Activated naive CD4-positive, alpha-beta T cell (primary cell): ENCODE measurements around the gene GTF2E1.
A peak's percentile ranks its signal among the peaks of the same experiment; 100 is the strongest.
"Not testable (repeated sequence)": the region's sequence is repeated elsewhere in the genome, so short reads cannot be mapped to it uniquely, and the experiment has no call there.

ENCODE experiments used
- DNase-seq, 4 experiments: peaks; one replicate each; lab custom pipeline; 2025; lab: John Stamatoyannopoulos, UW

The GTF2E1 gene

DNA sequence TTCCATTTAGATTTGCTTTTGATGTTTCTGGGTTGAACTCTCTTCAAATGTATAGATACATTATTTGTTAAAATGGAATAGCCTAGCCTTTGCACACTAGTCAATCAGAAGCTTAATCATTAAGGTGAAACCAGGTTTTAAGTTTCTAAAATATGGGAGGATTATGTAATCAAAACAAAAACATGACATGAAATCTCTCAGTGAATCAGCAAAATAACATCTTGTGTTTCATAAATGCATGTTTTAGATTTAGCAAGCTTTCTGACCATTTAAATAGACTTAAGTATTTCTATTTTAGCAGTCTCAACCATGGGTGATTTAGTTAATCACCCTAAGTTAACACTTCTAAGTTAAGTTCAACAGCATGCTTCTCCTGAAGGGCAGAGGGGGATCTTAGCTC is 11.3 kb downstream of the GTF2E1 start:
- no peak for DNase-seq

DNA sequence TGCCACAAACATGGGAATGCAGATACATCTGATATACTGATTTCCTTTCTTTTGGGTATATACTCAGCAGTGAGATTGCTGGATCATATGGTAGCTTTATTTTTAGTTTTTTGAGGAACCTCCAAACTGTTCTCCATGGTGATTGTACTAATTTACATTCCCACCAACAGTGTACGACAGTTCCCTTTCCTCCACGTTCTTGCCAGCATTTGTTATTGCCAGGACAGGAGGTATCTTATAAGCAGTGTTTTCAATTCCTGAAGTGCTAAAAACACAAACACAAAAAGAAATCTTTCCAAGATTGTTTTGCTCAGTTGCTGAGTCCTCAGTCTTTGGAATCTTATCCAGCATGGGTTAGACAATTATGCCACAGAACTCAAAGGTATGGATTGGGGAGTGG is 13.5 kb downstream of the GTF2E1 start:
- no peak for DNase-seq

GRCh38 chr3:120758551-120758950 is 16.0 kb downstream of the GTF2E1 start:
- not testable (repeated sequence) for DNase-seq

DNA sequence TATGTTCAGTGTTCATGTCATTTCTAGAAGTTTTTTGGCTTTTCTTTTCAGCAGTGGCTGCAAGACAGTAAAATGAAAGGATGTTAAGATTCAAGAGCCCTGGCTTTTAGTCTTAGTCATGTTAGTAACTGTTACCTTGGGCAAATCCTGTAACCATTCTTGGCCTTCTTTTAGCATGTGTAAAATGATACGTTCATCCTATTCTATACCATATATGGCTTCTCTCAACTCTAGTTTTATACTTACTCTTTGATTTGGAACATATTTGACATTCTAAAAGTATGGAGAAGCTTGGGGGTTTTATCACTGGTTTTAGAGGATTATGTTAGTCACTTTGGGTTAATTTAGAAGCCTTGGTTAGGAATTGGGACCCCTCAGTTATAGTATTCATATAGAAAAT is 20.1 kb downstream of the GTF2E1 start:
- no peak for DNase-seq

GRCh38 chr3:120763601-120764000 is 21.1 kb downstream of the GTF2E1 start:
- DNase-seq, result no peak

- no peak for DNase-seq
These were observed 21.7 kb downstream of the GTF2E1 start for GRCh38 chr3:120764206-120764605.

DNA sequence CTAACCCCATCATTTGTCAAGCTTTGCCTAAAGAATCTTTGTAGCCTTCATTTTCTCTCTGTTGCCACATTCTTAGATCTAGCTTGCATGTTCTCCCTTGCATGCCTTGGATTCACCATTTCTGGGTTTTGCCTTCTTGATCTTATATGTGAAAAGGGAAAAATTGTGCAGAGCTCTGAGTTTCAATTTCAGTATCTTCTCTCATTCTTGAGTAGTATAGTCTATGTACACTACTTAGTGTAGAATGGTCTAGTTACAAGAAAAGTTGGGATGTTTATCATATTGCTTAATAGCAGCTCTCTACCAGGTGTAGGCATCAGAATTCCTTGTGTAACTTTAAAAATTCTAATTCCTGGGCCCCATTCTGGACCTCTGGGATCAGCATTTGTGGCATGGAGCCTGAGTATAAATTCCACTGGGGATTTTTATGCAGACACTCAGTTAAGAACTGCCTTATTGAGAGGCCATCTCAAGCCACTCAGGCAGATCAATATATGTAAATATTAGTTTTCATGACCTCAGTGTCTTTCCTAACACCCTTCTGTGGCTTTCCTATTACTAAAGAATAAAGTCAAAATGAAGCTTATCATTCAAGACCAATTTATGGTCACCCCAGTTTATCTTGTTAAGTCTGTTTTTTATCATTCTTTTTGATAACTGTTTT is 23.4 kb downstream of the GTF2E1 start:
- DNase-seq, result no peak

DNA sequence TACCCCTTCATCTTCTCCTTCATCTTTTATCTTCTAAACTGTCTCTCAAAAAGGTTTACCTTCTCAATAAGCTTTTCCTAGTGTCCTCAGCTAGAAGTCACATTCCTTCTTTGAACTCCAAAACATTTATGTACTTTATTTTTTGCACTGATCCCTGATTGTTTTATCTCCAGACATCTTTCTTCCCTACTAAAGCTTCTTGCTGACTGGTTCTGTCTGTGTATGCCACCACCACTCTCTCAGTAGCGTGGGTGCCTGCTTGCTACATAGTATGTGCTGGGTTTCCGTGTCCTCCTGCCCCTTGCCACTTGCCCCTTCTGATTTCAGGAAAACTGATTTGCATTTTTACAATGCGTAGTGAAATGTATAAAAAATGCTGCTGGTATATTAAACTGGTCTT is 24.0 kb downstream of the GTF2E1 start:
- DNase-seq, result no peak

DNA sequence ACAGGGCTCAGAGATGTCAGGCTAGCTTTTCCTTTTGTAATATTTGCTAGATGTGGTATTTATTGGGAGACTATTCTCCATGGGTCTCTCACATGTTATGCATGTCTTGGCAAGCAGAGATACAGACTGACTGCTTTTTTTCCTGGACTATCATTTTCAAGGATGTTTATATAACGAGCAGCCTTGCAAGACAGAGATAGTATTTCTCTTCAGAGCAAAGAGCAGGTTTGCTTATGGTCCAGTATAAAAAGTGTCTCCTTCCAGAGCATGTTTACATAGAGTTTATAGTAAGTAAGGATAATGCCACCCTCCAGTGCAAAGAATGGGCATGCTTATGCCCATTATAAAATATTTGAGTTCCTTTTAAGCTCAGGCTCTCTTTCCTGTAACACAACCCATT is 24.6 kb downstream of the GTF2E1 start:
- DNase-seq, result no peak

DNA sequence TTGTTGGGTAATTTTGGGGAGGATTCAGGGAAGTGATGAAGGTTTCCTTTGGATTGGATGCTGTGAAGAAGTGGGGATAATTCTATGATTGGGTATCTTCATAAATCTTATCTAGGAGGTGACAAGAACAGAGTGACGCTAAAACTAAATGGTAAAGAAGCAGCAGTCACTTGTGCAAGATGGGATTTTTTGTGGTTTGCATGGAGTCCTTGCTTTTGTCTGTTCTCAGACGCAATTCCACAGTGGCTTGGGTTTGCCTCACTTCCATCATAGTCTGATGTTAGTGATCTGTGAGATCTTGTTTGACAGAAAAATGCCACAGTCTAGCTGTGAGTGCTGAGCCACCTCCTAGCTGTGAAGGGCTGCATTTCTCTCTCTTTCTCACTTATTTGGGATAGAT is 26.9 kb downstream of the GTF2E1 start:
- no peak for DNase-seq

DNA sequence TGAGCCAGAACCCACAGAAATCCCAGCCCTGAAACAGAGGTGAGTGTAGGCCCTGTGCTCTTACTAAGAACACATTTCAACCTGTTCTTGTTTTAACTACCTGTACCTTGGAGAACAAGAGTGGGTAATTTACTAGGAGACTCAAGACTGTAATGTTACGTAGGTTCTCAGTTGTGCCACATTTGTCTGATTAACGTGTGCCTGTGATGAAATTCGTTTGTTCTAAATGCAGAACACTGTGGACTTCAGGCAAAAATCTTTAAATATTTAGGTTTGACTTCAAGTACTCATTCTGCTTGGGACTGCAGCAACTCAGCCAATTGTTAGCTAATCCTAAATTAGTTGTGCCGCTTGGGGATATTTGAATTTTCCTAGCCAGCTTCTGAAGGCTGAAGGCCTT is 28.3 kb downstream of the GTF2E1 start:
- DNase-seq, result no peak

DNA sequence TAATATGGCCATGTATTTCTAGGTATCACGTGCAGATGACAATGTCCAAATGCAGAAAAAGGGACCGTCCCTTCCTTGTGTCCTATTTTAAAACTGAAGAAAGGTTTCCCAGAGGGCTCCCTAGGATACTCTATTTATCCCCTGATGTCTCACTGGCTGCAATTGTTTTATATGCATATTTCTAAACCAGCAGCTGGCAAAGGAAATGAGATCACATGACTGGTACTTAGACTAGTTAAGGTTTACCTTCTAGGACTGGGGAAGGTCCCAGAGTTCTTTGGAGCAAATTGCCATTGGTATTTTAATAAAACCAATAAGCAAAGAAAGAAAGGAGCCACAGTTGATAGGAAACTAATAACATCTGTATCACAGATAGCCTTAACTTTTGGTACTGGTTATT is 29.5 kb downstream of the GTF2E1 start:
- no peak for DNase-seq

DNA sequence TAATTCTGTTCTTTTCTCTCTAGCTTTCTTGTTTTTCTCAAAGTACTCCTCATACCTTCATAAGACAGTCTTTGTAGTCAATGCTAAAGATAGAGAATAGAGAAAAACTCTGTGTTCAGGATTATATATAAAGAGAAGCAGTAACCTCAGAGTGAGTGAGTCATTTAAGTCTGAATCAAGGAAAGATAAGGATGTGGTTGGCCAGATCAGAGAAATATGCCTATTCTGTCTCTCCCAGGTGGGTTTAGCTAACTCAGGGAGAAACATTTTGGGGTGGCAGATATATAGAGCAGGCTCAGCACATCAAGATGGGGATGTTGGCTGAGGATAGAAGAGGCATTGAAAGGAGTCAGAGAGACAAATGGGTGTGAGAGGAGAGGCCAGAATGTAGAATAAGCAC is 31.4 kb downstream of the GTF2E1 start:
- DNase-seq, result no peak

DNA sequence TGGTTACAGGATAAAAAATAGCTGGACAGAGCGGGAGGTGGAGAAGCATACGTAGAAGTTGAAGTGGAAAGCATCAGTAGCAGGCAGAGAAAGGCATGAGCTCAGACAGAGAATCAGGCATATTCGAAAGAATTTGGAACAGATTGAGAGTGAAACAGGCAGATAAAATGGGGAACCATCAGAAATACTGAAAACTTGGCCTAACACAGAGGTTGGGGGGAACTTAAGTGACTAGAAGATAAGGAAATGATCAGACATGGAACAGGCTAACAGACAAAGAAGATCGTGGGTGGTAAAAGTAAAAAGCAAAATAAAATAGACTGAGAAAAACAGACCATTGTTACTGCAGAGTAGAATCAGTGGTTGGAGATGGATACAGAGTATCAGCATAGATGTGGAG is 32.9 kb downstream of the GTF2E1 start:
- DNase-seq, result no peak

DNA sequence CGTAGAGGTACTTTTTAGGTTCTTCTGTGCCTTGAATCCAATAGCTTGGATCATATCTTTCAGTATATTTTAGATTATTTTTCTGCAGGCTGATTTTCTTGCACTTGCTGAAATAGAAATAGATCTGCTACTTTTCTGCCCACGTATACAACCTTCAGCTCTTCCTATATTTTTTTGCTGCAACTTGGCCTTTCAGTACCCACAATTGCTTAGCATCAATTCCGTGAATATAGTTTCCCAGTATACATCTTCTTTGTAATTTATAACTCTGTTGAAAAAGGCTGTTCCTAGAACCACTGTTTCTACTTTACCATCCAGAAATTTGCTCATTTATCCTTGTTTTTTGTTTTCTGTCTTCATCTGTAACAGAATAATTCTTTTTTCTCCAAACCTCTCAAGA is 36.2 kb downstream of the GTF2E1 start:
- no peak for DNase-seq

DNA sequence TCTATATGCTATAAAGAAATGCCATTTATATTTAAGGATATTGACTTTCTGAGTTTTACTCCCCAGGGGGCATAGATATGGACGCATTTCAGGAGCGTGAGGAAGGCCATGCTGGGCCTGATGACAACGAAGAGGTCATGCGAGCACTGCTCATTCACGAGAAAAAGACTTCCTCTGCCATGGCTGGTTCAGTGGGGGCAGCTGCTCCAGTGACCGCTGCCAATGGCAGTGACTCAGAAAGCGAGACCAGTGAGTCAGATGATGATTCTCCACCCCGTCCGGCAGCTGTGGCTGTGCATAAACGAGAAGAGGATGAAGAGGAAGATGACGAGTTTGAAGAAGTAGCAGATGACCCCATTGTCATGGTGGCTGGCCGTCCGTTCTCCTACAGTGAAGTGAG is 38.4 kb downstream of the GTF2E1 start:
- DNase-seq, result no peak

DNA sequence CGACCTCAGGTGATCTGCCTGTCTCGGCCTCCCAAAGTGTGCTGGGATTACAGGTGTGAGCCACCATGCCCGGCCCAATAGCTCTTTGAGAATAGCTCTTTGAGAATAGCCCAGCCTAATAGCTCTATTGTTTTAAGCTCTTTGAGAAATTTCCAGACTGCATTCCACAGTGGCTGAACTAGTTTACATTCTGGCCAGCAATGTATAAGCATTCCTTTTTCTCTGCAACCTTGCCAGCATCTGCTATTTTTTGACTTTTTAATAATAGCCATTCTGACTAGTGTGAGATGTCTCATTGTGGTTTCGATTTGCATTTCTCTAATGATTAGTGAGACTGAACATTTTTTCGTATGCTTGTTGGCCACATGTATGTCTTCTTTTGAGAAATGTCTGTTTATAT is 43.3 kb downstream of the GTF2E1 start:
- DNase-seq, result not testable (repeated sequence)

- DNase-seq, result no peak
These were observed 48.5 kb downstream of the GTF2E1 start for GRCh38 chr3:120791010-120791409.

DNA sequence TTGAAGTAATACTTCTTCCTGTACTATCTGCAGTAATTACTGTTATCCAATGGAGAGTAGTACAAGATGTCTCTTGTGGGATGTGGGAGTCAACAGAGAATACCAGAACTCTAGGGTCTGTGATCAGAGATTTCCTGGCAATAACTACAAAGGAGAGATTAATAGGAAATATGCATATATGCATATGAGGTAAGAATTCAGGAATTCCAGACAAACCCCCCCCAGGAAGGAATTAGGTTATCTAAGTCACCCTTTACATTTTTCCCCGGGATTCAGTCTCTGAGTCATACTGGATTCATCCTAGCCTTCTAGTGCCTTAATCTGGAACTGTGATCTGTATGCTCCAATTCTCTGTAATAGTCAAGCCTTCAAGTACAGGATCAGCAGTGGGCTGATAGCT is 49.4 kb downstream of the GTF2E1 start:
- DNase-seq, result no peak

GRCh38 chr3:120793601-120794000 is 51.1 kb downstream of the GTF2E1 start:
- DNase-seq, result no peak

GRCh38 chr3:120795017-120795648 is 52.6 kb downstream of the GTF2E1 start:
- peak; percentile 12 to 75 (median 66) for DNase-seq

DNA sequence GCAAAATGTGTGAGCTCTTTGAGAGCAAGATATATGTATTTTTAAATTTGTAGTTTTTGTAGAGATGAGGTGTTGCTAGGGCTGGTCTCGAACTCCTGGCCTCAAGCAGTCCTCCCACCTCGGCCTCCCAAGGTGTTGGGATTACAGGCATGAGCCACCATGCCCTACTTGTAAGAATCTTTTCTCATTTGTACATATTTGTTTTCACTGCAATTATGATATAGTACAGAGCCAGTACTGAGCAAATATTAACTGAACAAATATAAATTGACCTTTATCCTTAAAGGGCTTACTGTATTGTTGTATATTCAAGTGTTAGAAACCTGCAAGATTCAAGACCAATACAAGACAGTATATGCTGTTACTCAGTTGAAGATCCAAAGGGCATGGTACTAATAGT is 53.4 kb downstream of the GTF2E1 start:
- DNase-seq, result no peak

- DNase-seq, result no peak
These were observed 54.4 kb downstream of the GTF2E1 start for GRCh38 chr3:120796976-120797375.

DNA sequence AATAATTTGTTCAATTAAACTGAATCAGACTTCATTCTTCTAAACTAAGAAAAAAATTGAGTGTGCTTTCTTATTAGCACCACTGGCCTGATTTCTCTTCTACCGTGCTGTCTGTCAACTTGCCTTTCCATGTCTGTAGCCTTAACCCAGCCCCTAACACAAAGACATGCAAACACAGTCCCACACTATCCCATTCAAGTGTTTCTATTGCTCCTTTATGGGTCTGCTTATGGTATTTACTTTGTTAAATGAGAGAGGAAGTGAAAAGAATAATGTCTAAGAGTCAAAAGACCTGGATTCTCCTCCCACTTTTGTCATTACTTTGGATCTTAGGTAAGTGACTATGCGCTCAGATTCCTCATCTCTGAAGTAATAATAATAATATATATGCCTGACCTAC is 55.3 kb downstream of the GTF2E1 start:
- DNase-seq, result no peak
